ENCODE data around the gene EVC2.

GRCh38 chr4:5640096-5640495 is 68.3 kb downstream of the EVC2 start:
- TF ChIP-seq CTCF (conservative IDR thresholded peaks at IDR 0.05; ENCODE audit: low read length) (no peak), EZH2phosphoT487 (IDR thresholded peaks at IDR 0.05; ENCODE audit: borderline replicate concordance, low read depth, low read length) (no peak)
